Measurements from ENCODE around the gene PDE10A. TPM values are rescaled to one million over a fixed set of nuclear protein-coding genes. Genes with fewer than 3 reads are reported as not detected.

Gene PDE10A
- total and polyA plus RNA-seq, 7 donors = 1.2 to 33.5 (median 7.4) TPM; not detected in 1

GRCh38 chr6:165654144-165654543 lies 8.9 kb downstream of the PDE10A start:
- H3K27ac ChIP-seq = no peak overlapping the region
- TF ChIP-seq POLR2AphosphoS5 (IDR thresholded peaks at IDR 0.05) (no peak), POLR2A (IDR thresholded peaks at IDR 0.05) (no peak), EP300 (IDR thresholded peaks at IDR 0.05) (no peak), CTCF (IDR thresholded peaks at IDR 0.05) (no peak)
- DNase-seq = no peak

GRCh38 chr6:165653607-165654006 lies 9.4 kb downstream of the PDE10A start:
- Histone ChIP-seq H3K27me3 (peaks cover 0 to 7% (median 0%) of the 10 kb centered on the region in 3 donors), H3K27ac (no peak overlapping the region), H3K9me3 (no peaks in the 10 kb centered on the region), H3K4me3 (no peak overlapping the region), H3K36me3 (no peaks in the 10 kb centered on the region), H3K4me1 (no peaks in the 10 kb centered on the region)
- 82 to 86% methylated on average over 11 of the region's 11 CpGs for WGBS, 2 donors
- intact Hi-C loops (cut with DNase I) = no loop called here
- no peak for DNase-seq
- TF ChIP-seq EP300 (IDR thresholded peaks at IDR 0.05) (no peak), POLR2A (IDR thresholded peaks at IDR 0.05) (no peak), CTCF (IDR thresholded peaks at IDR 0.05) (no peak), POLR2AphosphoS5 (IDR thresholded peaks at IDR 0.05) (no peak)

More at GRCh38 chr6:165654144-165654543, 8.9 kb downstream of the PDE10A start:
- peaks cover 0 to 10% (median 0%) of the 10 kb centered on the region in 3 donors for H3K27me3 ChIP-seq
- no peaks in the 10 kb centered on the region for H3K4me1 ChIP-seq
- WGBS, 2 donors = 91 to 92% methylated on average over 9 of the region's 9 CpGs
- no peaks in the 10 kb centered on the region for H3K9me3 ChIP-seq
- intact Hi-C loops (cut with DNase I) = no loop called here
- H3K36me3 ChIP-seq = no peaks in the 10 kb centered on the region
- no peak overlapping the region for H3K4me3 ChIP-seq

- no peaks in the 10 kb centered on the region for H3K4me1 ChIP-seq
- no peak overlapping the region for H3K4me3 ChIP-seq
- H3K27me3 ChIP-seq = peaks cover 0 to 2% (median 0%) of the 10 kb centered on the region in 3 donors
- no peaks in the 10 kb centered on the region for H3K9me3 ChIP-seq
- H3K27ac ChIP-seq = no peak overlapping the region
- 85 to 91% methylated on average over 9 of the region's 9 CpGs for WGBS, 2 donors
- TF ChIP-seq CTCF (IDR thresholded peaks at IDR 0.05) (no peak), POLR2AphosphoS5 (IDR thresholded peaks at IDR 0.05) (no peak), POLR2A (IDR thresholded peaks at IDR 0.05) (no peak), EP300 (IDR thresholded peaks at IDR 0.05) (no peak)
- no peak for DNase-seq
- intact Hi-C loops (cut with DNase I) = no loop called here
- H3K36me3 ChIP-seq = no peaks in the 10 kb centered on the region
Measured at GRCh38 chr6:165653196-165653595, 9.8 kb downstream of the PDE10A start.

- H3K4me3 ChIP-seq = no peak overlapping the region
- H3K36me3 ChIP-seq = no peaks in the 10 kb centered on the region
- H3K9me3 ChIP-seq = no peaks in the 10 kb centered on the region
- TF ChIP-seq POLR2A (IDR thresholded peaks at IDR 0.05) = no peak
- TF ChIP-seq EP300 (IDR thresholded peaks at IDR 0.05) = no peak
- TF ChIP-seq CTCF (IDR thresholded peaks at IDR 0.05) = no peak
- TF ChIP-seq POLR2AphosphoS5 (IDR thresholded peaks at IDR 0.05) = no peak
- no peaks in the 10 kb centered on the region for H3K4me1 ChIP-seq
- H3K27ac ChIP-seq = no peak overlapping the region
- no peaks in the 10 kb centered on the region for H3K27me3 ChIP-seq
- 65 to 79% methylated on average over 5 of the region's 5 CpGs for WGBS, 2 donors
- DNase-seq = no peak
- intact Hi-C loops (cut with DNase I) = no loop called here
Measured at GRCh38 chr6:165652766-165653165, 10.3 kb downstream of the PDE10A start.

All from sigmoid colon (tissue), 7 donors.